Measurements from ENCODE around the gene GPLD1.

- TF ChIP-seq CTCF (conservative IDR thresholded peaks at IDR 0.05 in 1 of 2, IDR thresholded peaks at IDR 0.05 in 1 of 2; ENCODE audit: extremely low read depth in 1 of 2, insufficient read depth in 1 of 2, low read depth in 1 of 2, low read length in 2 of 2), result no peak
- no peak for TF ChIP-seq EZH2 (IDR thresholded peaks at IDR 0.05; ENCODE audit: borderline replicate concordance, low read length)
These were observed 12.0 kb upstream of the GPLD1 start for GRCh38 chr6:24501374-24501773.

Measured in mammary epithelial cell (primary cell).